ENCODE data around the gene PGRMC1. TPM values are rescaled to one million over a fixed set of nuclear protein-coding genes. Genes with fewer than 3 reads are reported as not detected.
"Not testable (repeated sequence)": the region's sequence is repeated elsewhere in the genome, so short reads cannot be mapped to it uniquely, and the experiment has no call there.

The PGRMC1 gene
- total RNA-seq, 1 donor from 2014 or later, result 89.8 TPM

GRCh38 chrX:119207483-119207882 is 28.6 kb upstream of the PGRMC1 start:
- not testable (repeated sequence) for H3K4me3 ChIP-seq (ENCODE audit: low read length in 3 of 3); H3K9ac ChIP-seq (ENCODE audit: low read depth in 1 of 3, low read length in 3 of 3); H3K4me1 ChIP-seq (ENCODE audit: control insufficient read depth in 3 of 3, insufficient read depth in 3 of 3, low read length in 3 of 3); H3K36me3 ChIP-seq (ENCODE audit: control insufficient read depth in 3 of 3, insufficient read depth in 3 of 3, low read length in 3 of 3); H3K27me3 ChIP-seq (ENCODE audit: control insufficient read depth in 3 of 3, insufficient read depth in 3 of 3, low read length in 3 of 3); H3K27ac ChIP-seq (ENCODE audit: low read depth, low read length); H3K9me3 ChIP-seq (ENCODE audit: control insufficient read depth in 3 of 3, low read length in 3 of 3)

- Histone ChIP-seq H3K4me3 (ENCODE audit: low read length in 3 of 3) (no peak overlapping the region), H3K27me3 (ENCODE audit: control insufficient read depth in 3 of 3, insufficient read depth in 3 of 3, low read length in 3 of 3) (peaks cover 0 to 11% (median 0%) of the 10 kb centered on the region in 3 donors), H3K27ac (ENCODE audit: low read depth, low read length) (no peak overlapping the region), H3K9me3 (ENCODE audit: control insufficient read depth in 3 of 3, low read length in 3 of 3) (no peaks in the 10 kb centered on the region), H3K36me3 (ENCODE audit: control insufficient read depth in 3 of 3, insufficient read depth in 3 of 3, low read length in 3 of 3) (no peaks in the 10 kb centered on the region), H3K4me1 (ENCODE audit: control insufficient read depth in 3 of 3, insufficient read depth in 3 of 3, low read length in 3 of 3) (no peaks in the 10 kb centered on the region), H3K9ac (ENCODE audit: low read depth in 1 of 3, low read length in 3 of 3) (no peak overlapping the region)
These were observed 27.6 kb upstream of the PGRMC1 start for GRCh38 chrX:119208401-119209057.

GRCh38 chrX:119210931-119211648 is 25.0 kb upstream of the PGRMC1 start:
- not testable (repeated sequence) for H3K9ac ChIP-seq (ENCODE audit: low read depth in 1 of 3, low read length in 3 of 3); H3K27me3 ChIP-seq (ENCODE audit: control insufficient read depth in 3 of 3, insufficient read depth in 3 of 3, low read length in 3 of 3); H3K4me1 ChIP-seq (ENCODE audit: control insufficient read depth in 3 of 3, insufficient read depth in 3 of 3, low read length in 3 of 3); H3K27ac ChIP-seq (ENCODE audit: low read depth, low read length); H3K36me3 ChIP-seq (ENCODE audit: control insufficient read depth in 3 of 3, insufficient read depth in 3 of 3, low read length in 3 of 3); H3K4me3 ChIP-seq (ENCODE audit: low read length in 3 of 3); H3K9me3 ChIP-seq (ENCODE audit: control insufficient read depth in 3 of 3, low read length in 3 of 3)

- Histone ChIP-seq H3K9me3 (ENCODE audit: control insufficient read depth in 3 of 3, low read length in 3 of 3) (no peaks in the 10 kb centered on the region), H3K4me3 (ENCODE audit: low read length in 3 of 3) (no peak overlapping the region), H3K9ac (ENCODE audit: low read depth in 1 of 3, low read length in 3 of 3) (no peak overlapping the region), H3K27ac (ENCODE audit: low read depth, low read length) (no peak overlapping the region), H3K27me3 (ENCODE audit: control insufficient read depth in 3 of 3, insufficient read depth in 3 of 3, low read length in 3 of 3) (peaks cover 0 to 4% (median 0%) of the 10 kb centered on the region in 3 donors), H3K36me3 (ENCODE audit: control insufficient read depth in 3 of 3, insufficient read depth in 3 of 3, low read length in 3 of 3) (no peaks in the 10 kb centered on the region), H3K4me1 (ENCODE audit: control insufficient read depth in 3 of 3, insufficient read depth in 3 of 3, low read length in 3 of 3) (no peaks in the 10 kb centered on the region)
These were observed 24.5 kb upstream of the PGRMC1 start for GRCh38 chrX:119211649-119212014.

GRCh38 chrX:119218198-119218597 is 17.9 kb upstream of the PGRMC1 start:
- Histone ChIP-seq H3K27me3 (ENCODE audit: control insufficient read depth in 3 of 3, insufficient read depth in 3 of 3, low read length in 3 of 3) (peaks cover 0 to 7% (median 0%) of the 10 kb centered on the region in 3 donors), H3K9me3 (ENCODE audit: control insufficient read depth in 3 of 3, low read length in 3 of 3) (no peaks in the 10 kb centered on the region), H3K4me3 (ENCODE audit: low read length in 3 of 3) (no peak overlapping the region), H3K4me1 (ENCODE audit: control insufficient read depth in 3 of 3, insufficient read depth in 3 of 3, low read length in 3 of 3) (no peaks in the 10 kb centered on the region), H3K36me3 (ENCODE audit: control insufficient read depth in 3 of 3, insufficient read depth in 3 of 3, low read length in 3 of 3) (no peaks in the 10 kb centered on the region), H3K27ac (ENCODE audit: low read depth, low read length) (no peak overlapping the region), H3K9ac (ENCODE audit: low read depth in 1 of 3, low read length in 3 of 3) (no peak overlapping the region)

GRCh38 chrX:119222932-119223331 is 13.2 kb upstream of the PGRMC1 start:
- H3K27me3 ChIP-seq (ENCODE audit: control insufficient read depth in 3 of 3, insufficient read depth in 3 of 3, low read length in 3 of 3), result peaks cover 0 to 9% (median 0%) of the 10 kb centered on the region in 3 donors
- no peak overlapping the region for H3K9ac ChIP-seq (ENCODE audit: low read depth in 1 of 3, low read length in 3 of 3)
- H3K4me3 ChIP-seq (ENCODE audit: low read length in 3 of 3), result no peak overlapping the region
- no peak overlapping the region for H3K27ac ChIP-seq (ENCODE audit: low read depth, low read length)
- H3K36me3 ChIP-seq (ENCODE audit: control insufficient read depth in 3 of 3, insufficient read depth in 3 of 3, low read length in 3 of 3), result no peaks in the 10 kb centered on the region
- H3K9me3 ChIP-seq (ENCODE audit: control insufficient read depth in 3 of 3, low read length in 3 of 3), result no peaks in the 10 kb centered on the region
- no peaks in the 10 kb centered on the region for H3K4me1 ChIP-seq (ENCODE audit: control insufficient read depth in 3 of 3, insufficient read depth in 3 of 3, low read length in 3 of 3)

- peaks cover 0 to 5% (median 0%) of the 10 kb centered on the region in 3 donors for H3K27me3 ChIP-seq (ENCODE audit: control insufficient read depth in 3 of 3, insufficient read depth in 3 of 3, low read length in 3 of 3)
- no peaks in the 10 kb centered on the region for H3K36me3 ChIP-seq (ENCODE audit: control insufficient read depth in 3 of 3, insufficient read depth in 3 of 3, low read length in 3 of 3)
- H3K9ac ChIP-seq (ENCODE audit: low read depth in 1 of 3, low read length in 3 of 3), result no peak overlapping the region
- H3K9me3 ChIP-seq (ENCODE audit: control insufficient read depth in 3 of 3, low read length in 3 of 3), result no peaks in the 10 kb centered on the region
- no peak overlapping the region for H3K27ac ChIP-seq (ENCODE audit: low read depth, low read length)
- no peak overlapping the region for H3K4me3 ChIP-seq (ENCODE audit: low read length in 3 of 3)
- H3K4me1 ChIP-seq (ENCODE audit: control insufficient read depth in 3 of 3, insufficient read depth in 3 of 3, low read length in 3 of 3), result no peaks in the 10 kb centered on the region
These were observed 12.3 kb upstream of the PGRMC1 start for GRCh38 chrX:119223783-119224182.

- Histone ChIP-seq H3K27ac (ENCODE audit: low read depth, low read length) (no peak overlapping the region), H3K4me3 (ENCODE audit: low read length in 3 of 3) (no peak overlapping the region), H3K9me3 (ENCODE audit: control insufficient read depth in 3 of 3, low read length in 3 of 3) (no peaks in the 10 kb centered on the region), H3K36me3 (ENCODE audit: control insufficient read depth in 3 of 3, insufficient read depth in 3 of 3, low read length in 3 of 3) (no peaks in the 10 kb centered on the region), H3K27me3 (ENCODE audit: control insufficient read depth in 3 of 3, insufficient read depth in 3 of 3, low read length in 3 of 3) (peaks cover 0 to 4% (median 0%) of the 10 kb centered on the region in 3 donors), H3K9ac (ENCODE audit: low read depth in 1 of 3, low read length in 3 of 3) (no peak overlapping the region), H3K4me1 (ENCODE audit: control insufficient read depth in 3 of 3, insufficient read depth in 3 of 3, low read length in 3 of 3) (no peaks in the 10 kb centered on the region)
These were observed 9.6 kb upstream of the PGRMC1 start for GRCh38 chrX:119226446-119226845.

GRCh38 chrX:119228512-119229252 is 7.4 kb upstream of the PGRMC1 start:
- Histone ChIP-seq H3K9ac (ENCODE audit: low read depth in 1 of 3, low read length in 3 of 3) (no peak overlapping the region), H3K9me3 (ENCODE audit: control insufficient read depth in 3 of 3, low read length in 3 of 3) (no peaks in the 10 kb centered on the region), H3K36me3 (ENCODE audit: control insufficient read depth in 3 of 3, insufficient read depth in 3 of 3, low read length in 3 of 3) (no peaks in the 10 kb centered on the region), H3K27ac (ENCODE audit: low read depth, low read length) (no peak overlapping the region), H3K27me3 (ENCODE audit: control insufficient read depth in 3 of 3, insufficient read depth in 3 of 3, low read length in 3 of 3) (peaks cover 0 to 4% (median 0%) of the 10 kb centered on the region in 3 donors), H3K4me1 (ENCODE audit: control insufficient read depth in 3 of 3, insufficient read depth in 3 of 3, low read length in 3 of 3) (no peaks in the 10 kb centered on the region), H3K4me3 (ENCODE audit: low read length in 3 of 3) (no peak overlapping the region)

- H3K9ac ChIP-seq (ENCODE audit: low read depth in 1 of 3, low read length in 3 of 3), result no peak overlapping the region
- H3K27me3 ChIP-seq (ENCODE audit: control insufficient read depth in 3 of 3, insufficient read depth in 3 of 3, low read length in 3 of 3), result peaks cover 0 to 4% (median 0%) of the 10 kb centered on the region in 3 donors
- no peaks in the 10 kb centered on the region for H3K36me3 ChIP-seq (ENCODE audit: control insufficient read depth in 3 of 3, insufficient read depth in 3 of 3, low read length in 3 of 3)
- no peak overlapping the region for H3K4me3 ChIP-seq (ENCODE audit: low read length in 3 of 3)
- H3K9me3 ChIP-seq (ENCODE audit: control insufficient read depth in 3 of 3, low read length in 3 of 3), result no peaks in the 10 kb centered on the region
- H3K4me1 ChIP-seq (ENCODE audit: control insufficient read depth in 3 of 3, insufficient read depth in 3 of 3, low read length in 3 of 3), result no peaks in the 10 kb centered on the region
- H3K27ac ChIP-seq (ENCODE audit: low read depth, low read length), result no peak overlapping the region
These were observed 6.9 kb upstream of the PGRMC1 start for GRCh38 chrX:119229253-119229615.
